OCI-LY1 (cell line): ENCODE data around the gene TNF.

Source experiments
- CTCF ChIP-seq: fragments of 200-600 bp; sonication (generic), shearing (Covaris generic); IDR thresholded peaks from 2 replicates; pipeline ENCODE4 v1.5.1; 2017; ENCODE audit warnings: mild to moderate bottlenecking, antibody characterized with exemption, low read length, moderate library complexity, mixed read lengths
- EZH2 ChIP-seq: fragments of 200-600 bp; sonication (generic), shearing (Covaris generic); IDR thresholded peaks from 2 replicates; pipeline ENCODE4 v1.8.0; 2017; ENCODE audit warnings: borderline replicate concordance, mixed run types, mild to moderate bottlenecking, antibody characterized with exemption, low read length, moderate library complexity, mixed read lengths

DNA sequence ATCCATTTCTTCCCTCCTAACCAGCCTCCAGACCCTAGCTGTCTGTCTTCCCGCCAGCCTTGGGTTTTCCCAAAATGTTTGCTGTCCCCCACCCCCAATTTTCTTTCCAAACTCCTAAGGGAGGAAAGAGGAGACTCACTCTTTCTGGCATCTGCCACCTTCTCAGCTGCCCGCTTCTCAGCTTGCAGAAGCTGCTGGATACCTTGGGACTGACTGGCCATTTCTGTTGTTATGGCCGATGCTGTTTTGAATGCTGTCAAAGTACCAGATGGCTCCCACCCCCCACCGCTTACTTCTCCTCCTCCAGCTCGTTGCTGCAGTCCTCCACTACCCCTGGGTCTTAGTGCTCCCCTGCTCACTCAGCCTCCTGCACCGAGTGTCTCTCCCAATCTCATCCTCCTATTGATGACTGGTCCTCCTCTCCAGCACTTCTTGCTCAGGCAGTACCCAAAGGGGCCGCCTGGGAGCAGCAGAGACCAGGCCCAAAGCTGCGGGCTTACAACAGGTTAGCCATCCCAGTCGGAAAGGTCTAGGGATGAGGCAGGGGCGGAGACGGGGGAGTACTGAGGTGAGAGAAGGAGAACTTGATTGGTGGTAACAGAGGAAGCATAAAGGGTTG lies 28.9 kb upstream of the TNF start, which contains the start of gene ATP6V1G2:
- TF ChIP-seq CTCF (peak; percentile 99), EZH2 (no peak)
